ENCODE results near the gene RIMS4. TPM values are rescaled to one million over a fixed set of nuclear protein-coding genes. Genes with fewer than 3 reads are reported as not detected.
A peak's percentile ranks its signal among the peaks of the same experiment; 100 is the strongest.

Gene RIMS4
- total and polyA plus RNA-seq, 5 donors from 2014 or later, result not detected

- H3K27ac ChIP-seq (ENCODE audit: insufficient read depth, low read length, poor library complexity, severe bottlenecking), result no peak overlapping the region
- H3K9me3 ChIP-seq (ENCODE audit: control insufficient read depth in 2 of 2, low read length in 2 of 2), result peaks cover 0 to 6% of the 10 kb centered on the region in 2 experiments
- peaks cover 0 to 5% (median 0%) of the 10 kb centered on the region in 7 donors for H3K9me3 Mint-ChIP-seq
- peaks cover 0 to 14% (median 5%) of the 10 kb centered on the region in 4 donors for H3K4me1 Mint-ChIP-seq
- no peaks in the 10 kb centered on the region for H3K27me3 Mint-ChIP-seq
- H3K4me3 Mint-ChIP-seq, result no peak overlapping the region
- no peaks in the 10 kb centered on the region for H3K27me3 ChIP-seq (ENCODE audit: control insufficient read depth, insufficient read depth, low read length)
- no peaks in the 10 kb centered on the region for H3K4me1 ChIP-seq (ENCODE audit: control insufficient read depth, insufficient read depth, low read length, poor library complexity, severe bottlenecking)
- peak; percentile 35 to 60 (median 59) for DNase-seq
- ATAC-seq (ENCODE audit: low read depth in 2 of 2), result peak; percentile 63 to 64
- no peaks in the 10 kb centered on the region for H3K36me3 Mint-ChIP-seq
- H3K36me3 ChIP-seq (ENCODE audit: control insufficient read depth, insufficient read depth, low read length), result no peaks in the 10 kb centered on the region
- no peak overlapping the region for H3K4me3 ChIP-seq (ENCODE audit: low read depth, low read length)
- H3K27ac Mint-ChIP-seq, result peak overlapping the region in 1 of 3 donors; percentile 64
Observed at GRCh38 chr20:44733341-44734069, 76.8 kb downstream of the RIMS4 start.

- Histone ChIP-seq H3K4me1 (ENCODE audit: control insufficient read depth, insufficient read depth, low read length, poor library complexity, severe bottlenecking) (no peaks in the 10 kb centered on the region), H3K36me3 (ENCODE audit: control insufficient read depth, insufficient read depth, low read length) (no peaks in the 10 kb centered on the region), H3K4me3 (ENCODE audit: low read depth, low read length) (no peak overlapping the region), H3K27ac (ENCODE audit: insufficient read depth, low read length, poor library complexity, severe bottlenecking) (no peak overlapping the region), H3K27me3 (ENCODE audit: control insufficient read depth, insufficient read depth, low read length) (no peaks in the 10 kb centered on the region), H3K9me3 (ENCODE audit: control insufficient read depth in 2 of 2, low read length in 2 of 2) (peaks cover 0 to 6% of the 10 kb centered on the region in 2 experiments)
- Mint-ChIP-seq H3K9me3 (peaks cover 0 to 5% (median 0%) of the 10 kb centered on the region in 7 donors), H3K4me1 (peaks cover 0 to 14% (median 4%) of the 10 kb centered on the region in 4 donors), H3K36me3 (no peaks in the 10 kb centered on the region), H3K4me3 (no peak overlapping the region), H3K27ac (peak overlapping the region in 1 of 3 donors; percentile 36), H3K27me3 (peaks cover 4% of the 10 kb centered on the region)
- DNase-seq (no peak), ATAC-seq (ENCODE audit: low read depth in 2 of 2) (no peak)
Observed at GRCh38 chr20:44732327-44732726, 78.0 kb downstream of the RIMS4 start.

- Histone ChIP-seq H3K9me3 (ENCODE audit: control insufficient read depth in 2 of 2, low read length in 2 of 2) (peaks cover 0 to 2% of the 10 kb centered on the region in 2 experiments), H3K4me1 (ENCODE audit: control insufficient read depth, insufficient read depth, low read length, poor library complexity, severe bottlenecking) (no peaks in the 10 kb centered on the region), H3K27ac (ENCODE audit: insufficient read depth, low read length, poor library complexity, severe bottlenecking) (no peak overlapping the region), H3K27me3 (ENCODE audit: control insufficient read depth, insufficient read depth, low read length) (no peaks in the 10 kb centered on the region), H3K36me3 (ENCODE audit: control insufficient read depth, insufficient read depth, low read length) (no peaks in the 10 kb centered on the region), H3K4me3 (ENCODE audit: low read depth, low read length) (no peak overlapping the region)
- Mint-ChIP-seq H3K36me3 (no peaks in the 10 kb centered on the region), H3K27ac (peak overlapping the region in 1 of 3 donors; percentile 71), H3K27me3 (peaks cover 4% of the 10 kb centered on the region), H3K4me1 (peaks cover 0 to 11% (median 3%) of the 10 kb centered on the region in 4 donors), H3K9me3 (peaks cover 0 to 2% (median 0%) of the 10 kb centered on the region in 7 donors), H3K4me3 (no peak overlapping the region)
- DNase-seq (no peak), ATAC-seq (ENCODE audit: low read depth in 2 of 2) (no peak)
Observed at GRCh38 chr20:44731657-44732056, 78.7 kb downstream of the RIMS4 start.

- no peaks in the 10 kb centered on the region for H3K36me3 Mint-ChIP-seq
- H3K9me3 ChIP-seq (ENCODE audit: control insufficient read depth in 2 of 2, low read length in 2 of 2), result no peaks in the 10 kb centered on the region
- H3K4me1 Mint-ChIP-seq, result peaks cover 0 to 4% (median 2%) of the 10 kb centered on the region in 4 donors
- H3K27ac Mint-ChIP-seq, result no peak overlapping the region
- no peaks in the 10 kb centered on the region for H3K4me1 ChIP-seq (ENCODE audit: control insufficient read depth, insufficient read depth, low read length, poor library complexity, severe bottlenecking)
- H3K4me3 Mint-ChIP-seq, result no peak overlapping the region
- no peak overlapping the region for H3K4me3 ChIP-seq (ENCODE audit: low read depth, low read length)
- peaks cover 0 to 1% (median 0%) of the 10 kb centered on the region in 7 donors for H3K9me3 Mint-ChIP-seq
- H3K27ac ChIP-seq (ENCODE audit: insufficient read depth, low read length, poor library complexity, severe bottlenecking), result no peak overlapping the region
- no peaks in the 10 kb centered on the region for H3K36me3 ChIP-seq (ENCODE audit: control insufficient read depth, insufficient read depth, low read length)
- H3K27me3 Mint-ChIP-seq, result peaks cover 4% of the 10 kb centered on the region
- ATAC-seq (ENCODE audit: low read depth in 2 of 2) (no peak), DNase-seq (no peak)
- no peaks in the 10 kb centered on the region for H3K27me3 ChIP-seq (ENCODE audit: control insufficient read depth, insufficient read depth, low read length)
Observed at GRCh38 chr20:44730441-44730840, 79.9 kb downstream of the RIMS4 start.

- H3K4me3 Mint-ChIP-seq, result no peak overlapping the region
- peaks cover 4% of the 10 kb centered on the region for H3K27me3 Mint-ChIP-seq
- no peak overlapping the region for H3K27ac Mint-ChIP-seq
- no peaks in the 10 kb centered on the region for H3K36me3 ChIP-seq (ENCODE audit: control insufficient read depth, insufficient read depth, low read length)
- H3K9me3 Mint-ChIP-seq, result peaks cover 0 to 2% (median 0%) of the 10 kb centered on the region in 7 donors
- H3K4me1 Mint-ChIP-seq, result peaks cover 0 to 4% (median 2%) of the 10 kb centered on the region in 4 donors
- DNase-seq, result no peak
- no peak overlapping the region for H3K27ac ChIP-seq (ENCODE audit: insufficient read depth, low read length, poor library complexity, severe bottlenecking)
- no peak for ATAC-seq (ENCODE audit: low read depth in 2 of 2)
- no peaks in the 10 kb centered on the region for H3K4me1 ChIP-seq (ENCODE audit: control insufficient read depth, insufficient read depth, low read length, poor library complexity, severe bottlenecking)
- no peak overlapping the region for H3K4me3 ChIP-seq (ENCODE audit: low read depth, low read length)
- H3K9me3 ChIP-seq (ENCODE audit: control insufficient read depth in 2 of 2, low read length in 2 of 2), result no peaks in the 10 kb centered on the region
- no peaks in the 10 kb centered on the region for H3K27me3 ChIP-seq (ENCODE audit: control insufficient read depth, insufficient read depth, low read length)
- H3K36me3 Mint-ChIP-seq, result no peaks in the 10 kb centered on the region
Observed at GRCh38 chr20:44728801-44729443, 81.4 kb downstream of the RIMS4 start.

- Histone ChIP-seq H3K36me3 (ENCODE audit: control insufficient read depth, insufficient read depth, low read length) (no peaks in the 10 kb centered on the region), H3K27ac (ENCODE audit: insufficient read depth, low read length, poor library complexity, severe bottlenecking) (no peak overlapping the region), H3K27me3 (ENCODE audit: control insufficient read depth, insufficient read depth, low read length) (no peaks in the 10 kb centered on the region), H3K9me3 (ENCODE audit: control insufficient read depth in 2 of 2, low read length in 2 of 2) (no peaks in the 10 kb centered on the region), H3K4me1 (ENCODE audit: control insufficient read depth, insufficient read depth, low read length, poor library complexity, severe bottlenecking) (no peaks in the 10 kb centered on the region), H3K4me3 (ENCODE audit: low read depth, low read length) (no peak overlapping the region)
- H3K4me1 Mint-ChIP-seq, result no peaks in the 10 kb centered on the region
- ATAC-seq (ENCODE audit: low read depth in 2 of 2) (no peak), DNase-seq (no peak)
- H3K27me3 Mint-ChIP-seq, result peaks cover 7% of the 10 kb centered on the region
- H3K9me3 Mint-ChIP-seq, result peaks cover 0 to 2% (median 0%) of the 10 kb centered on the region in 7 donors
- H3K36me3 Mint-ChIP-seq, result no peaks in the 10 kb centered on the region
- H3K4me3 Mint-ChIP-seq, result no peak overlapping the region
- H3K27ac Mint-ChIP-seq, result no peak overlapping the region
Observed at GRCh38 chr20:44727651-44728050, 82.7 kb downstream of the RIMS4 start.

- H3K4me3 ChIP-seq (ENCODE audit: low read depth, low read length), result no peak overlapping the region
- ATAC-seq (ENCODE audit: low read depth in 2 of 2) (no peak), DNase-seq (no peak)
- no peak overlapping the region for H3K27ac Mint-ChIP-seq
- H3K36me3 ChIP-seq (ENCODE audit: control insufficient read depth, insufficient read depth, low read length), result no peaks in the 10 kb centered on the region
- H3K27me3 Mint-ChIP-seq, result peaks cover 9% of the 10 kb centered on the region
- no peak overlapping the region for H3K4me3 Mint-ChIP-seq
- H3K4me1 Mint-ChIP-seq, result no peaks in the 10 kb centered on the region
- H3K9me3 ChIP-seq (ENCODE audit: control insufficient read depth in 2 of 2, low read length in 2 of 2), result no peaks in the 10 kb centered on the region
- no peaks in the 10 kb centered on the region for H3K4me1 ChIP-seq (ENCODE audit: control insufficient read depth, insufficient read depth, low read length, poor library complexity, severe bottlenecking)
- no peaks in the 10 kb centered on the region for H3K27me3 ChIP-seq (ENCODE audit: control insufficient read depth, insufficient read depth, low read length)
- H3K27ac ChIP-seq (ENCODE audit: insufficient read depth, low read length, poor library complexity, severe bottlenecking), result no peak overlapping the region
- peaks cover 0 to 2% (median 0%) of the 10 kb centered on the region in 7 donors for H3K9me3 Mint-ChIP-seq
- no peaks in the 10 kb centered on the region for H3K36me3 Mint-ChIP-seq
Observed at GRCh38 chr20:44727039-44727438, 83.3 kb downstream of the RIMS4 start.
